KMS-11 (cell line): Measurements from ENCODE around the gene DMC1.

Experiments
- H2AFZ ChIP-seq: fragments of 200-600 bp; sonication (generic); 2 replicates; pipeline ENCODE4 v1.6.1; 2016; ENCODE audit warnings: antibody characterized with exemption, mixed run types, low read depth
- H3K27ac ChIP-seq: fragments of 200-600 bp; sonication (generic); 2 replicates; pipeline ENCODE4 v1.6.1; 2016; ENCODE audit warnings: mild to moderate bottlenecking, mixed run types
- H3K27me3 ChIP-seq: fragments of 200-600 bp; sonication (generic); 2 replicates; pipeline ENCODE4 v1.6.1; 2017; ENCODE audit warnings: mild to moderate bottlenecking, low read depth, mixed run types, moderate library complexity; ENCODE audit not compliant: insufficient read depth
- H3K36me3 ChIP-seq: fragments of 200-600 bp; sonication (generic); 2 replicates; pipeline ENCODE4 v1.6.1; 2017; ENCODE audit warnings: mild to moderate bottlenecking, mixed run types; ENCODE audit not compliant: insufficient read depth
- H3K4me1 ChIP-seq: fragments of 200-600 bp; sonication (generic); 2 replicates; pipeline ENCODE4 v1.6.1; 2016; ENCODE audit warnings: mild to moderate bottlenecking, low read depth, mixed run types; ENCODE audit not compliant: poor library complexity, severe bottlenecking
- H3K4me2 ChIP-seq: fragments of 200-600 bp; sonication (generic); 2 replicates; pipeline ENCODE4 v1.7.0; 2016; ENCODE audit warnings: mild to moderate bottlenecking, mixed run types
- H3K4me3 ChIP-seq: fragments of 200-600 bp; sonication (generic); IDR thresholded peaks from 2 replicates; pipeline ENCODE4 v1.6.1; 2017; ENCODE audit warnings: low read depth, low read length, mixed read lengths; ENCODE audit not compliant: insufficient read depth
- H3K79me2 ChIP-seq: fragments of 200-600 bp; sonication (generic); 2 replicates; pipeline ENCODE4 v1.6.1; 2016; ENCODE audit warnings: low read depth, mixed run types; ENCODE audit not compliant: insufficient read depth
- H3K9ac ChIP-seq: fragments of 200-600 bp; sonication (generic); 2 replicates; pipeline ENCODE4 v1.6.1; 2016; ENCODE audit warnings: mild to moderate bottlenecking, mixed run types
- H4K20me1 ChIP-seq: fragments of 200-600 bp; sonication (generic); 2 replicates; pipeline ENCODE4 v1.6.1; 2016; ENCODE audit warnings: mild to moderate bottlenecking, mixed run types; ENCODE audit not compliant: insufficient read depth
- TF ChIP-seq, protein P1 (sequence below): fragments of 200-600 bp; sonication (generic); conservative IDR thresholded peaks from 2 replicates; pipeline ENCODE4 v1.6.1; 2017; ENCODE audit warnings: low read depth, mild to moderate bottlenecking, antibody characterized with exemption, low read length, moderate library complexity, mixed read lengths

Gene DMC1

GRCh38 chr22:38614332-38615063 is 44.5 kb upstream of the DMC1 start:
- Histone ChIP-seq H4K20me1 (no peaks in the 10 kb centered on the region), H3K27me3 (no peaks in the 10 kb centered on the region), H3K79me2 (no peaks in the 10 kb centered on the region), H3K36me3 (no peaks in the 10 kb centered on the region), H3K4me3 (no peak overlapping the region), H2AFZ (no peak overlapping the region), H3K27ac (no peak overlapping the region), H3K4me1 (no peaks in the 10 kb centered on the region), H3K9ac (no peak overlapping the region), H3K4me2 (no peak overlapping the region)
- TF ChIP-seq, protein P1, sequence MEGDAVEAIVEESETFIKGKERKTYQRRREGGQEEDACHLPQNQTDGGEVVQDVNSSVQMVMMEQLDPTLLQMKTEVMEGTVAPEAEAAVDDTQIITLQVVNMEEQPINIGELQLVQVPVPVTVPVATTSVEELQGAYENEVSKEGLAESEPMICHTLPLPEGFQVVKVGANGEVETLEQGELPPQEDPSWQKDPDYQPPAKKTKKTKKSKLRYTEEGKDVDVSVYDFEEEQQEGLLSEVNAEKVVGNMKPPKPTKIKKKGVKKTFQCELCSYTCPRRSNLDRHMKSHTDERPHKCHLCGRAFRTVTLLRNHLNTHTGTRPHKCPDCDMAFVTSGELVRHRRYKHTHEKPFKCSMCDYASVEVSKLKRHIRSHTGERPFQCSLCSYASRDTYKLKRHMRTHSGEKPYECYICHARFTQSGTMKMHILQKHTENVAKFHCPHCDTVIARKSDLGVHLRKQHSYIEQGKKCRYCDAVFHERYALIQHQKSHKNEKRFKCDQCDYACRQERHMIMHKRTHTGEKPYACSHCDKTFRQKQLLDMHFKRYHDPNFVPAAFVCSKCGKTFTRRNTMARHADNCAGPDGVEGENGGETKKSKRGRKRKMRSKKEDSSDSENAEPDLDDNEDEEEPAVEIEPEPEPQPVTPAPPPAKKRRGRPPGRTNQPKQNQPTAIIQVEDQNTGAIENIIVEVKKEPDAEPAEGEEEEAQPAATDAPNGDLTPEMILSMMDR: no peak

GRCh38 chr22:38613588-38613987 is 43.6 kb upstream of the DMC1 start:
- Histone ChIP-seq H3K4me2 (no peak overlapping the region), H3K27me3 (no peaks in the 10 kb centered on the region), H3K79me2 (no peaks in the 10 kb centered on the region), H3K9ac (no peak overlapping the region), H3K4me1 (no peaks in the 10 kb centered on the region), H2AFZ (no peak overlapping the region), H4K20me1 (no peaks in the 10 kb centered on the region), H3K36me3 (no peaks in the 10 kb centered on the region), H3K4me3 (no peak overlapping the region), H3K27ac (no peak overlapping the region)
- TF ChIP-seq, protein P1: no peak

DNA sequence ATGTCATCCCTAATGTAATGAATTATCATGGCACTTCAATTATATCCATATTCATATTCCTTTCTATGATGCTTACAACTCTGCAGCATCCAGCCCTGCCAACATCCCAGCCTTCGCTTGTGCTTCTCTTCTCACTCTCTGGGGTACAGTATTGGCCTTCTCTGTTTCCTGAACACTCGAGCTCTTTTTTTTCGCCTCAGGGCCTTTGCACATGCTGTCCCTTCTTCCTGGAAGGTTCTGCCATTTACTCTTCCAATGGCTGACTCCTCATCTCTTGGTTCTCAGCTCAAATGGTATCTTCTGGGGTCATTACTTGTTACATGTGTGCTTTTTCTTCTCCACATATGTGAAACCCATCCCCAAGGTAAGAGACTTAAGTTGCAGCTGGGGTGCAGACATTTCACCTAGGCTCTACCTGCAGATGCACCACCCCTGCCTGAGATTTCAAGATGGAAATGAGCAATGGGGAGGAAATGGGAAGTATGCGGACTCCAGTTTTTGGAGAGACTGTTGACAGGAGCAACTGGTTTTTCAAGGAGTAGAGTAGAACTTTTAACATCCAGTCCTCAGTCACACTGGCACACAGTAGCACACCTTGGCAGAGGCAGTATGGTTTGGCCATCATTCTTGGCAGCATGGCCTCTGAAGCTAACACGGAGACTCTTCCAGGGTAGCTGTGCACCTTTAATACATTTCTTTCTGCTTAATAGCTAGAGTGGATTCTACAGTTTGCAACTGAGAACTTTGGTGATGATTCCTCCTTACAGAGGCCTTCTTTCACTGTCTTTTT is 42.4 kb upstream of the DMC1 start:
- no peaks in the 10 kb centered on the region for H4K20me1 ChIP-seq
- H3K9ac ChIP-seq: no peak overlapping the region
- no peaks in the 10 kb centered on the region for H3K79me2 ChIP-seq

DNA sequence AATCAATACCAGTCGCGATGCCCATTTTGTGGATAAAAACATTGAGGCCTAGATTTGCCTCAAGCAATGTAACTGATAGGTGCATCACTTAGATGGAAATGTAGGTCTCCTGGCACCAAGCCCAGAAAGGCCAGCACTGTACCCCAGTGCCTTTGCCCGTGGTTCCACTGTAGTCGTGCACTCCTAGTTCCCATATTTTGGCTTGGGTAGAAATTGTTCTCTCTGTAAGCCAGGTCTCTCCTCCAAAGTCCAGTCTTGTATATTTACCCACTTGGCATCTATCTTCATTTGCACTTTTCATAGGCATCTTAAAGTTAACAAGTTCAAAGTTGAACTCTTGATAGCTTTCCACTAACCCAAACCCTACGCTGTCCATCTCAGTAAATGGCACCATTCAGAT is 41.6 kb upstream of the DMC1 start:
- no peak overlapping the region for H3K27ac ChIP-seq
- H4K20me1 ChIP-seq: no peaks in the 10 kb centered on the region
- H3K9ac ChIP-seq: no peak overlapping the region
- no peak overlapping the region for H3K4me3 ChIP-seq
- no peaks in the 10 kb centered on the region for H3K4me1 ChIP-seq
- no peak overlapping the region for H2AFZ ChIP-seq
- no peaks in the 10 kb centered on the region for H3K27me3 ChIP-seq
- no peaks in the 10 kb centered on the region for H3K36me3 ChIP-seq
- H3K4me2 ChIP-seq: no peak overlapping the region
- H3K79me2 ChIP-seq: no peaks in the 10 kb centered on the region
- TF ChIP-seq, protein P1: no peak

More for the DNA sequence above, 42.4 kb upstream of the DMC1 start:
- H3K36me3 ChIP-seq: no peaks in the 10 kb centered on the region
- no peak overlapping the region for H3K4me2 ChIP-seq
- H3K4me3 ChIP-seq: no peak overlapping the region
- H2AFZ ChIP-seq: no peak overlapping the region
- no peaks in the 10 kb centered on the region for H3K27me3 ChIP-seq
- H3K27ac ChIP-seq: no peak overlapping the region
- no peaks in the 10 kb centered on the region for H3K4me1 ChIP-seq
- TF ChIP-seq, protein P1: no peak
